Stimulated activated CD4-positive, alpha-beta T cell treated with anti-CD3 and anti-CD28 coated beads, Interleukin-1b, Interleukin-23, amount 100 ng/mL, for 4 hours (primary cell): ENCODE measurements around the gene TICRR.
A peak's percentile ranks its signal among the peaks of the same experiment; 100 is the strongest.
"Not testable (repeated sequence)": the region's sequence is repeated elsewhere in the genome, so short reads cannot be mapped to it uniquely, and the experiment has no call there.

ENCODE experiments used
- DNase-seq, 2 donors: peaks; one replicate each; pipeline ENCODE4 v3.0.0-alpha.2; 2020; ENCODE audit warnings: low read depth in 2 of 2

The TICRR gene

GRCh38 chr15:89575146-89575655 is at the start of gene TICRR:
Gene TICRR (plus strand): TSS chr15:89575469. CDS start chr15:89575587, 118 bp downstream.
- peak; percentile 81 to 90 for DNase-seq

DNA sequence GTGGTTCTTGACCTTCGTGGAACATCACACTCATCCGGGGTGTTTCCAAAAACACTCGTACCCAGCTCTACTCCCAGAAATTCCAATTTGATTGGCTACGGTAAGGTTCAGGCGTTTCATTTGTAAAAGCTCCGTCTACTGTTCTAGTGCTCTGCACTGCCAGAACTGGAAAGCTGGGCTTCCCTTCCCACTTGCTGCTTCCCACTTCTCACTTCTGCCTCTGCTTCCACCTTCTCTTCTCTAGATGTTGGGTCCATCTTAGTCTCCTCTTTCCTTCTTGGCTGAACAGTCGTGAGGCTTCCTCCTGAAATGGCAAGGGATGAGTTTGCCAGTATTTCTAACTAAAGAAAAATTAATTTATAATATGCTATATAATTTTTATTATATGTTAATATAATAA is 49.1 kb upstream of the TICRR start:
- DNase-seq, result no peak

GRCh38 chr15:89526601-89527441 is 48.4 kb upstream of the TICRR start:
- DNase-seq, result no peak

DNA sequence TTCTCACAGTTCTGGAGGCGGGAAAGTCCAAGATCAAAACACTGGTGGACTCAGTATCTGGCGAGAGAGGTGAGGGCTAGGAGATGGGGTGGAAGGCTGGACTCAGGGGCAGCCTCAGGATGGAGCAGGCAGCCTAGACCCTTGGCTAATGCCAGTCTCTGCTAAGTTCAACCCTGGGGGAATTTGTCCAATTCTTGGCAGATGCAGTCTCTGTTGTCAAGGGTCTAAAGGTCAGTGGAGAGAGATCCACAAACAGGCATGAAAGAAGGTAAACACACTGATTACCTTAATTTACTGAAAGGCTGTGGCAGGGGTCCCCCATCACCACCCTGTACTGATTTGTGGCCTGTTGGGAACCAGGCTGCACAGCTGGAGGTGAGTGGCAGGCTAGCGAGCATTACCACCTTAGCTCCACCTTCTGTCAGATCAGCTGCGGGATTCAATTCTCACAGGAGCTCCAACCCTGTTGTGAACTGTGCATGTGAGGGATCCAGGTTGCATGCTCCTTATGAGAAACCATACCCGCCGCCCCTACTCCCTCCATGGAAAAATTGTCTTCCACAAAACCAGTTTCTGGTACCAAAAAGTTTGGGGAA is 46.4 kb upstream of the TICRR start:
- no peak for DNase-seq

DNA sequence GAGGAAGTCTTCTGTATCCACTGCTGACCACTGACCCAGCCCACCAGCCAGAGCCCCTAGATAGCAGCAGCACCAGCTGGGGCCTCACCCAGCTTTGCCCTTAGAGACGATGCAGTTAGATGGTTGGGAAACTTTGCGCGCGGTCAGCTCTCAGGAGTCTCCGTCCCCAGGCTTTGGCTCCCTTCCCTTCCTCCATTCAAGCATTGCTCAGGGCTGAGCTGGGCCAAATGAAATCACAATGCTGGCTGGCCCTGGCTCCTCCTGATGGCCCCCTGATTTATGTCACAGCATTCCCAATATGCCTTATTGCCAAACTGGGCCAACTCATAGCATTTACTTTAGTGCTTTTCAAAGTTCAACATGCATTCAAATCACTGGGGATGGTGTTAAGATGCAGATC is 44.3 kb upstream of the TICRR start:
- DNase-seq, result no peak

- no peak for DNase-seq
Observed at GRCh38 chr15:89531796-89532537, 43.3 kb upstream of the TICRR start.

DNA sequence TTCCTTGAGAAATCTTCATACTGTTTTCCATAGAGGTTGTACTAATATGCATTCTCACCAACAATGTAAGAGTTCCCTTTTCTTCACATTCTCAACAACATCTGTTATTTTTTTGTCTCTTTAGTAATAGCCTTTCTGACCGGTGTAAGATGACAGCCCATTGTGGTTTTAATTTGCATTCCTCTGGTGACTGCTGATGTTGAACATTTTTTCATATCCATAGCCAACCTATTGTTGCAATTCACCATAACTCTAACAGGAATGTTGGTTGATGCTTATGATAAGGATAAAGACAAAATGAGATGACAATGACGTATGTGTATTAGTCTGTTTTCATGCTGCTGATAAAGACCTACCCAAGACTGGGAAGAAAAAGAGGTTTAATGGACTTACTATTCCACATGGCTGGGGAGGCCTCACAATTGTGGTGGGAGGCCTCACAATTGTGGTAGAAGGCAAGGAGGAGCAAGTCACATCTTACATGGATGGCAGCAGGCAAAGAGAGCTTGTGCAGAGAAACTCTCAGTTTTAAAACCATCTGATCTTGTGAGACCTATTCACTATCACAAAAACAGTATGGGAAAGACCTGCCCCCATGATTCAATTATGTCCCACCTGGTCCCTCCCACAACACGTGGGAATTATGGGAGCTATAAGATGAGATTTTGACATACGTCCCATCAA is 41.3 kb upstream of the TICRR start:
- no peak for DNase-seq

DNA sequence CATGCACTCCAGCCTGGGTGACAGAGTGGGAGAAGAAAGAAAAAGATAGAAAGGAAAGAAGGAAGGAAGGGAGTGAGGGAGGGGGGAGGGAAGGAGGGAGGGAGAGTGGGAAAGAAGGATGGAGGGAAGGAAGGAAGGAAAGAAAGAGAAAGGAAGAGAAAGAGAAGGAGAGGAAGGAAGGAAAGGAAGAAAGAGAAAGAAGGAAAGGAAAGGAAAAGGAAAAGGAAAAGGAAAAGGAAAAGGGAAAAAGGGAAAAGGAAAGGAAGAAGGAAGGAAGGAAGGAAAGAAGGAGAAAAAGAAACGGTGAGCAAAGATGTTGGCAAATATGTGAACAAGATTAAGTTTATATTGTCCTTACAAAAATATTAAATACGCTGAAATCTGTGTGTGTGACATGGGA is 36.2 kb upstream of the TICRR start:
- no peak for DNase-seq

GRCh38 chr15:89542369-89542768 is 32.9 kb upstream of the TICRR start:
- no peak for DNase-seq

GRCh38 chr15:89543389-89543788 is 31.9 kb upstream of the TICRR start:
- no peak for DNase-seq

DNA sequence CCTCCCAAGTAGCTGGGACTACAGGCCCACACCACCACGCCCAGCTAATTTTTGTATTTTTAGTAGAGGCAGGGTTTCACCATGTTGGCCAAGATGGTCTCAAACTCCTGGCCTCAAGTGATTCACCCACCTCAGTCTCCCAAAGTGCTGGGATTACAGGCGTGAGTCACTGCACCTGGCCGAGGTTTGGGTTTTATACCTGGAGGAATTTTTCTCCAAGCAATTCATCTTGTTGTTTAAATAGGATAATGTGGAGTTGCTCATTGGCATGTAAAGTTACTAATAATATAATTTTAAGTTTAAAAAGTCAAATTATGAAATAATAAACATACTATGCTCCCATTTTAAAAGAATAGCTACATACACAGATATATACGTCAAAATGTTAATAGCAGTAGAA is 26.1 kb upstream of the TICRR start:
- DNase-seq, result not testable (repeated sequence)

GRCh38 chr15:89550427-89550826 is 24.8 kb upstream of the TICRR start:
- DNase-seq, result no peak

- DNase-seq, result no peak
Observed at GRCh38 chr15:89551550-89551949, 23.7 kb upstream of the TICRR start.

- DNase-seq, result no peak
Observed at GRCh38 chr15:89553632-89554031, 21.6 kb upstream of the TICRR start.

DNA sequence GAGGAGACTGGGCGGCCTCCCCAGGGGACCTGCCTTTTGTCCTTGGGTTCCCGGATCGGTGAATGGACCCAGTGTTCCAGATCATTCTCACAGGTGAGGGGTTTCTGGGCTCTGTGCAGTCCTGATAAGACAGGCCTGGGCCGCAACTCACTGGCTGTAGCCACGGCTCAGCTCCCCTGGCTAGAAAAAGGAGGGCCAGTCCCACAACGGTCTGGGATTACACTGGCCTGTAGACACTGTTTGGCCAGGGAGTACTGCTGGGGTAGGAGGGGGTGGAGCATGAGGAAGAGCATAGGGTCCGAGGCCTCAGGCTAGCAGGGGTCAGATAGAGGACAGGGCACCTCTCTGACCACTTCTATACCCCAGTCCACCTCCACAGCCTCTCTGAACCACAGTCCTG is 21.0 kb upstream of the TICRR start:
- no peak for DNase-seq

- no peak for DNase-seq
Observed at GRCh38 chr15:89555768-89556167, 19.5 kb upstream of the TICRR start.

GRCh38 chr15:89556413-89557262 is 18.6 kb upstream of the TICRR start:
- peak in 1 of 2 donors; percentile 46 for DNase-seq

GRCh38 chr15:89559769-89560264 is 15.5 kb upstream of the TICRR start:
- no peak for DNase-seq

GRCh38 chr15:89566181-89566580 is 9.1 kb upstream of the TICRR start:
- no peak for DNase-seq

DNA sequence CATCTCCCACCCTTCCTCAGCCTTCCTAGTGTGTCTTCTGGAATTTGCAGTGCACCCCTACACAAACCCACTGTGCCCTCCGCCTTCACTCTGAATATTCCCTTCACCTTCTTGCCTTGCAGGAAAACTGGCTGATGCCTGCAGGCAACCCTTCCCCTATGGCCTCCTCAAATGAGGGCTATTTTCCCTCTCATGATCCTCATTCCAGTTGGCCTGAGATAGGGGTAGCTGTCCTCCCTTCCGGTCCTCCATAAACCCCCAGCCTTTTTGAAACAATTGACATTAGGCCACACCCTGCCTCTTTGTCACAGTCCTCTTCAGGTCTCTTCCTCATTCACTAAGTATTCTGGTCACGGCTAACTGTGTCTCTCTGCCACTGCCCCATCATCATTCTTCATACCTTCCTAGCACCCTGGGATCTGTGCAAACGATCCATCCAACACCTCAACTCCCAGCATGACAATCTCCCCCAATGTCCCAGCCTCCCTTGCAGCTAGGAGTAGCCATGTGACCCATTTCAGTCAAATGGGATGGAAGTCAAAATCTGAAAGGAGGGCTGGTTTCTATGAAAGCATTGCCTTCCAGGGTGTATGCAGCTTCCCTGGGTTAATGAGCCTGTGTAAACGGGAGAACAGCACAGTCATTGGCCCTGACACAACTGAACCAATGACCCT is 8.5 kb upstream of the TICRR start:
- no peak for DNase-seq
